ENCODE data around the gene PITPNM1. TPM values are rescaled to one million over a fixed set of nuclear protein-coding genes. Genes with fewer than 3 reads are reported as not detected.
A peak's percentile ranks its signal among the peaks of the same experiment; 100 is the strongest.
"Not testable (repeated sequence)": the region's sequence is repeated elsewhere in the genome, so short reads cannot be mapped to it uniquely, and the experiment has no call there.

The PITPNM1 gene
- total RNA-seq, 1 experiment from 2014 or later: 79.8 TPM

GRCh38 chr11:67466962-67467771, 38.0 kb downstream of the PITPNM1 start:
- Histone ChIP-seq H3K9me3 (ENCODE audit: low read length) (no peaks in the 10 kb centered on the region), H3K4me1 (ENCODE audit: insufficient read depth, low read length) (peaks cover 41% of the 10 kb centered on the region), H3K27me3 (ENCODE audit: low read length) (no peaks in the 10 kb centered on the region), H2AFZ (ENCODE audit: low read length) (no peak overlapping the region), H4K20me1 (ENCODE audit: low read length) (no peaks in the 10 kb centered on the region), H3K36me3 (ENCODE audit: low read depth, low read length) (no peaks in the 10 kb centered on the region), H3K4me3 (ENCODE audit: low read length) (peak overlapping the region; percentile 85), H3K27ac (ENCODE audit: low read length) (peak overlapping the region; percentile 90), H3F3A (ENCODE audit: low read length, unreplicated experiment) (peaks cover 13% of the 10 kb centered on the region), H3K4me2 (ENCODE audit: low read length) (peak overlapping the region; percentile 99), H3K9me2 (replicated peaks; ENCODE audit: low read length) (no peaks in the 10 kb centered on the region), H3K79me2 (ENCODE audit: low read length) (peaks cover 28% of the 10 kb centered on the region), H3K9ac (ENCODE audit: low read length) (peak overlapping the region; percentile 98)
- ATAC-seq: no peak
- intact Hi-C loops (cut with micrococcal nuclease): loop anchor here (5.0 kb wide), 1 partner anchor 40 kb away; the partner anchor contains the start of gene RPS6KB2
- no peak for DNase-seq
- CTCF ChIA-PET: interaction anchor here (2.0 kb wide), 1 partner anchor 66 kb away, joined by 15 read pairs; the partner anchor contains the start of gene PPP1CA
- POLR2A ChIA-PET (ENCODE audit: unreplicated experiment): interaction anchor here (0.7 kb wide), 1 partner anchor 93 kb away, joined by 4 read pairs; no protein-coding TSS in a partner anchor
- BruUV-seq (replicated peaks): no TSS peak
- TF ChIP-seq EZH2phosphoT487 (IDR thresholded peaks at IDR 0.05; ENCODE audit: borderline replicate concordance, low read length) (no peak), CTCF (conservative IDR thresholded peaks at IDR 0.05; ENCODE audit: low read depth, low read length) (no peak), EZH2 (IDR thresholded peaks at IDR 0.05; ENCODE audit: low read length, unreplicated experiment) (no peak)

DNA sequence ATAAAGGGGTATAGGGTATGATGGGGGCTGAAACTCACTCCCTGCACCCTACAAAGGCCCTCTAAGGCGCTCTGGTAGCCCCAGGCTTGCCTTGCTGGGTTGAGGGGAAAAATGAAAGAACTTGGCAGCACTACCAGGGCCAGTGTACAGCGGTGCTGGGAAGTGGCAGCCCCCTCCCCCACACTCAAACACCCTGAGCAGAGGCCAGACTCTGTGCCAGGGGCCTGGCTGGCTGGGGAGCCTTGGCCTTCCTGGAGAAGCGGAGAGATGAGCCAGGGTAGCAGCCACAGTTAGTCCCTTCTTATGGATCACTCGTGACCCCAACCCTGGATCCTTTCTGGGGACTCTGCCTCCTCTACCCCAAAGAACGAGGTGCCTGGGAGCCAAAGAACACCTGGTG, 38.8 kb downstream of the PITPNM1 start:
- H3K9me2 ChIP-seq (replicated peaks; ENCODE audit: low read length): no peaks in the 10 kb centered on the region
- no peak overlapping the region for H3K9ac ChIP-seq (ENCODE audit: low read length)
- ChIA-PET CTCF (no interaction called here), POLR2A (ENCODE audit: unreplicated experiment) (interaction anchor here (0.7 kb wide), 1 partner anchor 92 kb away, joined by 4 read pairs; no protein-coding TSS in a partner anchor)
- DNase-seq: no peak
- no peak overlapping the region for H3K4me2 ChIP-seq (ENCODE audit: low read length)
- no peak overlapping the region for H3K27ac ChIP-seq (ENCODE audit: low read length)
- no peaks in the 10 kb centered on the region for H3K27me3 ChIP-seq (ENCODE audit: low read length)
- peaks cover 41% of the 10 kb centered on the region for H3K4me1 ChIP-seq (ENCODE audit: insufficient read depth, low read length)
- BruUV-seq (replicated peaks): no TSS peak
- no peak for TF ChIP-seq EZH2 (IDR thresholded peaks at IDR 0.05; ENCODE audit: low read length, unreplicated experiment)
- TF ChIP-seq CTCF (conservative IDR thresholded peaks at IDR 0.05; ENCODE audit: low read depth, low read length): no peak
- no peak for TF ChIP-seq EZH2phosphoT487 (IDR thresholded peaks at IDR 0.05; ENCODE audit: borderline replicate concordance, low read length)
- H3K4me3 ChIP-seq (ENCODE audit: low read length): no peak overlapping the region
- ATAC-seq: no peak
- no peak overlapping the region for H2AFZ ChIP-seq (ENCODE audit: low read length)
- peaks cover 13% of the 10 kb centered on the region for H3F3A ChIP-seq (ENCODE audit: low read length, unreplicated experiment)
- H3K79me2 ChIP-seq (ENCODE audit: low read length): peaks cover 28% of the 10 kb centered on the region
- intact Hi-C loops (cut with micrococcal nuclease): loop anchor here (5.0 kb wide), 1 partner anchor 39 kb away; the partner anchor contains the start of gene RPS6KB2
- no peaks in the 10 kb centered on the region for H3K36me3 ChIP-seq (ENCODE audit: low read depth, low read length)
- H4K20me1 ChIP-seq (ENCODE audit: low read length): no peaks in the 10 kb centered on the region
- no peaks in the 10 kb centered on the region for H3K9me3 ChIP-seq (ENCODE audit: low read length)

DNA sequence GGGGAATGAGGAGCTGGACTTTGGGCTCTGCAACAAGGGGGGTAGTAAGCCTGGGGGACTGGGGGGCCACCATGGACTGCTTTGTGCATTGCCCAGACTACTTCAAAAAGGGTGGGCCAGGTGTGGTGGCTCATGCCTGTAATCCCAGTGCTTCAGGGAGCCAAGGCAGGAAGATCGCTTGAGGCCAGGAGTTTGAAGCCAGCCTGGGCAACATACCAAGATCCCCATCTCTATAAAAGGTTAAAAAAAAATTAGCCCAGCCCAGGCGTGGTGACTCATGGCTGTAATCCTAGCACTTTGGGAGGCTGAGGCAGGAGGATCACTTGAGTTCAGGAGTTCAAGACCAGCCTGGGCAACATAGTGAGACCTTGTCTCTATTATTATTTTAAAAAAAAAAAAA, 39.6 kb downstream of the PITPNM1 start:
- peaks cover 28% of the 10 kb centered on the region for H3K79me2 ChIP-seq (ENCODE audit: low read length)
- POLR2A ChIA-PET (ENCODE audit: unreplicated experiment); ATAC-seq; H3K9me2 ChIP-seq (replicated peaks; ENCODE audit: low read length); H2AFZ ChIP-seq (ENCODE audit: low read length); H3K27me3 ChIP-seq (ENCODE audit: low read length); H4K20me1 ChIP-seq (ENCODE audit: low read length); BruUV-seq (replicated peaks); H3K9me3 ChIP-seq (ENCODE audit: low read length); CTCF ChIA-PET; H3K36me3 ChIP-seq (ENCODE audit: low read depth, low read length): not testable (repeated sequence)
- H3K4me1 ChIP-seq (ENCODE audit: insufficient read depth, low read length): peaks cover 41% of the 10 kb centered on the region
- intact Hi-C loops (cut with micrococcal nuclease): loop anchor here (5.0 kb wide), 1 partner anchor 38 kb away; the partner anchor contains the start of gene RPS6KB2
- H3K4me2 ChIP-seq (ENCODE audit: low read length): peak overlapping the region; percentile 95
- peak overlapping the region; percentile 75 for H3K4me3 ChIP-seq (ENCODE audit: low read length)
- H3K27ac ChIP-seq (ENCODE audit: low read length): peak overlapping the region; percentile 97
- DNase-seq: peak; percentile 78
- peak overlapping the region; percentile 94 for H3K9ac ChIP-seq (ENCODE audit: low read length)
- peaks cover 13% of the 10 kb centered on the region for H3F3A ChIP-seq (ENCODE audit: low read length, unreplicated experiment)
